ENCODE measurements around the gene TRIM40.

- TF ChIP-seq SMC3 (IDR thresholded peaks at IDR 0.05) (no peak), MAX (IDR thresholded peaks at IDR 0.05) (no peak), EP300 (IDR thresholded peaks at IDR 0.05) (no peak), CTCF (IDR thresholded peaks at IDR 0.05) (no peak)
These were observed 14.9 kb downstream of the TRIM40 start for GRCh38 chr6:30150671-30151395.

All from A549 (cell line).